Stimulated activated CD8-positive, alpha-beta memory T cell treated with anti-CD3 and anti-CD28 coated beads, Interleukin-2, amount 100 ng/mL, for 48 hours (primary cell): ENCODE results near the gene OR10H3.
"Not testable (repeated sequence)": the region's sequence is repeated elsewhere in the genome, so short reads cannot be mapped to it uniquely, and the experiment has no call there.

ENCODE experiments used
- DNase-seq, 2 donors: peaks; one replicate each; pipeline ENCODE4 v3.0.0-alpha.2; 2020; ENCODE audit warnings: low read depth in 2 of 2

Gene OR10H3, protein sequence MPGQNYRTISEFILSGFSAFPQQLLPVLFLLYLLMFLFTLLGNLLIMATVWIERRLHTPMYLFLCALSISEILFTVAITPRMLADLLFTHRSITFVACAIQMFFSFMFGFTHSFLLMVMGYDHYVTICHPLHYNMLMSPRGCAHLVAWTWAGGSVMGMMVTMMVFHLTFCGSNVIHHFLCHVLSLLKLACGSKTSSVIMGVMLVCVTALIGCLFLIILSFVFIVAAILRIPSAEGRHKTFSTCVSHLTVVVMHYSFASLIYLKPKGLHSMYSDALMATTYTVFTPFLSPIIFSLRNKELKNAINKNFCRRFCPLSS

GRCh38 chr19:15737722-15738121, at the start of gene OR10H3:
TSS of gene OR10H3 (plus strand) at chr19:15737985. CDS start at chr19:15741393, 3,408 bp downstream.
- no peak for DNase-seq

DNA sequence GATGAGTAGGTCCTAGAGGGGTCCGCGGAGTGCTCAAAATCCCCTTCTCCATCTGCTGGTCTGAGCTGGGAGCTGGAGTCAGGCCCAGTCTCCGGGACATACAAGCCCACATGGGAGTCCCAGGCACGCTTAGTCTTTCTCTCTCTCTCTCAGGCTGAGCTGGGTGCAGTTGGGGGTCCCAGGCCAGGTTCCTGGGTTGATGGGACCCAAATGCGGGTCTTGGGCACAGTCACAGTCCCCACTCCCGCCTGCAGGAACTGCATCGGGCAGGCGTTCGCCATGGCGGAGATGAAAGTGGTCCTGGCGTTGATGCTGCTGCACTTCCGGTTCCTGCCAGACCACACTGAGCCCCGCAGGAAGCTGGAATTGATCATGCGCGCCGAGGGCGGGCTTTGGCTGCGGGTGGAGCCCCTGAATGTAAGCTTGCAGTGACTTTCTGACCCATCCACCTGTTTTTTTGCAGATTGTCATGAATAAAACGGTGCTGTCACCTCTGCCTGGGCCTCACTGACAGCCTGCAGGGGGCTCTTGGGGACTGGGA, 41.1 kb upstream of the OR10H3 start:
- no peak for DNase-seq

DNA sequence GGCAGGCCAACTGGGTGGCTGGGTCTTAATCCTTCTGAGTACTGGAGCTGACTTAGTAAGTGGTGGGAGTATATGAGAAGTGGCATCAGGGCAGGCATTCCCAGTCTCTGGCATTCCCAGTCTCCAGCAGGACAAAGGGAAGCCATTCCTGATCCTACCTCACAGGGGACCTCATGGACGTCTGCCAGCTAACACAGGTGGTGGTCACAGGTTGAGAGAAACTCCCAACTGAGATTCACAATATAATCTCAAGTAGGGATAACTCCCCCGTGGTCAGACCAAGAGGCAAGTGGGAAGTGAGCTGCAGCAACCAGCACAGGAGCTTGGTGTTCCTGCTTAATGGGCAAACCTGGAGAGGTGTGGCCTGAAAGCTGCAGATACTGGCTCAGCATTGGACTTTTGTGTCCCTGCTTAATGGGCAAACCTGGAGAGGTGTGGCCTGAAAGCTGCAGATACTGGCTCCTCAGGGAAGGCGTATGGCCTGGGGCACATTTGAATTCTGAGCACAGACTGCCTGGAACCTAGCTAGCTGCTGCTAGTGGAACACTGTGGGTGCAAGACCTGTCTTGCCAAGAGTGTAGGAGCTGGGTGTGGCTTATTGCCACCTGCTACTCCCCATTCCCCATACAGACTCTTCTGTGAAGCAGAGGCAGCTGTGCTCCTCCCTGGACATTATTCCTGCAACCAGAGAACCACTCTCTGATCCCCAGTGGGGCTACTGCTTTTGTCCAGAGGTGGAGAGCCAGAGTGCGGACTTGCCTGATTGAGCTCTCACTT, 35.8 kb upstream of the OR10H3 start:
- DNase-seq = no peak

DNA sequence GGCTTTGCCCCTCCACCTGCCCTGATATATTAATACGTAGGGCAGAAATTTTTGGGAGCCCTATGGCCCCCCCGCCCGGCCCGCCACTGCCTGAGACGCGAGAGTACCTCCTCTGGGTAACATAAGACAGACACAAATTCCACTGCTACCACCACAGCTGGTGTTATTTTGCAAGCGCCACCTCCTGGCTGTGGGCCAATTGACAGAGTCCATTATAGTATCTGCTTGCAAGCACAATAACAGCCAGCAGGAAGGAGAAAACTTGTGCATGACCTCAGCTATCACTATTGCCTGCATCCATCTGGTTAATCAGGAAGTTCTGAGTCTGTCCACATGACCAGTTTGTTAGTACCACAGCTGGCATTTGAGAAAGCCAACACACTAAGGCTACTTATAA, 35.3 kb upstream of the OR10H3 start:
- DNase-seq = no peak

DNA sequence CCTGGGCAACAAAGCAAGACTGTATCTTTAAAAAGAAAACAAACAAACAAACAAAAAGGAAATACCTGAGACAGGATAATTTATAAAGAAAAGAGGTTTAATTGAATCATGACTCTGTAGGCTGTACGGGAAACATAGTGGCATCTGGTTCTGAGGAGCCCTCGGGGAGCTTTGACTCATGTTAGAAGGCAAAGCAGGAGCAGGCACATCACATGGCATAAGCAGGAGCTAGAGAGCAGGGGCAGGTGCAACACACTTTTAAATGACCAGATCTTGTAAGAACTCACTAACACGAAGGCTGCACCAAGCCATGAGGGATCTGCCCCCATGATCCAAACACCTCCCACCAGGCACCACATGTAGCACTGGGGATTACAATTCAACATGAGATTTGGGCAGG, 23.1 kb upstream of the OR10H3 start:
- no peak for DNase-seq

DNA sequence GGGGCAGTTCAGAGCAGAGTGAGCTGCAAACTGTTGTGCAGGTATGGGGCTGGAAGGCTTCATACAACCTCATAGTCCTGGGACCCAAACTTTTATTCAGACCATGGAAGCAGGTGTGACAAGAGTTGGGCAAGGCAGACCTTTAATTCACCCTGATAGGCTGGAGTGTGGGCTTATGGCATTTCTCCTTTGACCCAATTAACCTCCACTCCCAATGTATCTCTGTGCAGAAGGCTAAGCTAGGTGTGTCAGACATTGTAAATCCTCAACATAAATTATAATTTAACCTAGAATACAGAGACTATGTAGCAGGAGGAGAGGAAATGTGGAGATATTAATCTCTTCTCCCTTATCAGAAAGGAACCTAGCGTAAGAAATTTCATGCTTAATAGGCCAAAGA, 22.1 kb upstream of the OR10H3 start:
- no peak for DNase-seq

- no peak for DNase-seq
Observed at GRCh38 chr19:15717809-15718208, 20.0 kb upstream of the OR10H3 start.

DNA sequence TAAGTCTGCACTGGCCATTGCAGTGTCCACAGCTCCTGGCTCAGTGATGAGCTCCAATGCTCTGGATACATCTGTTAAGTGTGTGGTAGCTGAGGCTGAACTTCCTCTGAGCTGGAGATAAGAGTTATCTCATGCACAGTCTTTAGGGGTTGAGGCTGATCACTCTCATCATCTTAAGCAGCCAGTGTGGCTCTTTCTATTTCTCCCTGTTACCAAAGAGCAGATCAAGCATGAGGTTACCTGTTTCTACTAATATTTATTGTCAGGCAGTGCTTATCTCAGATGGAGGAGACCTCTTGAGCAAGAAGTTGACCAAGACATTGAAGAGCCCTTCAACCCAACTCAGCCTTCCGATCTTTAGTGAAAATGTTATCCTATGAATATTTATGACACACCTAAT, 16.5 kb upstream of the OR10H3 start:
- no peak for DNase-seq

DNA sequence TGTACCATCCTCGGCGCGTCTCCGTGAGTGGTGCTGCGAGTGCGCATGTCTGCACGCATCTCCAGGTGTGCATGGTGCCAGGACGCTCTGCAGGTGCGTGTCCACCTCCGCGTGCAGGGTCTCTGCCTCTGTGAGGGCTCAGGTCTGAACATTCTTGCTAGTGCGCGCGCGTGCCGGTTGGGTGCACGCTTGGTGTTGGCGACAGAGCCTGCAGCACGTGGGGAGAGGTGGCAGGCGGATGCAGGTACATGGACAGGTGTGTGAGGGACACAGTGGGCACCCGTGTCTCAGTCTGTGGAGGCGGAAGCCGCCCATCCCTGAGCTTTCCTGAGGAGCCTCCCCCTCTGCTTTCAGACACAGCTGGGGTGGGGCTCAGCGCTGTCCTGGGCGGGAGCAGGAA, 14.8 kb upstream of the OR10H3 start:
- no peak for DNase-seq

- no peak for DNase-seq
Observed at GRCh38 chr19:15727724-15728123, 10.1 kb upstream of the OR10H3 start, which contains the start of gene OR10H2. TSS of gene OR10H2 (plus strand) at chr19:15728024. CDS start at chr19:15728044, 20 bp downstream.

GRCh38 chr19:15730538-15730937, 7.2 kb upstream of the OR10H3 start:
- DNase-seq = no peak

GRCh38 chr19:15732388-15732787, 5.4 kb upstream of the OR10H3 start:
- no peak for DNase-seq

- DNase-seq = no peak
Observed at GRCh38 chr19:15733895-15734294, 3.9 kb upstream of the OR10H3 start.

DNA sequence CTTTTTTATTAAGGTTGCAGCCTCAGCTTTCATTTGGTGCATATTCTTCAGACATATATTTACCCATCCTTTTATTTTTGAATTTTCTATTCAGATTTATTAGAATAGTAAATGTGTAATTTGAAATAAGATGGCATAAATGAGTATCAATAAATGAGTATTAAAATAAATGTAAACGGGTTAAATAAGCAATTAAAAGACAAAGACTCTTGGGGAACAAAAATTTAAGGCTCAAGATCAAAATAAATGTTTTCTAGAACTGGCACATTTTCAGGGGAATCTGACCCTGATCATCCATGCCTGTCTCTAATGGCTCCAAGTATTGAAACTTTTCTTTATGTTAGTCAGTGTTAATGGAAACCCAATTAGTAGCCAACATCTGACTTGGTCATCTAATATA, 3.0 kb downstream of the OR10H3 start:
- no peak for DNase-seq

GRCh38 chr19:15748239-15748638, 10.5 kb downstream of the OR10H3 start:
- DNase-seq = no peak

GRCh38 chr19:15758379-15758778, 20.6 kb downstream of the OR10H3 start:
- DNase-seq = no peak

DNA sequence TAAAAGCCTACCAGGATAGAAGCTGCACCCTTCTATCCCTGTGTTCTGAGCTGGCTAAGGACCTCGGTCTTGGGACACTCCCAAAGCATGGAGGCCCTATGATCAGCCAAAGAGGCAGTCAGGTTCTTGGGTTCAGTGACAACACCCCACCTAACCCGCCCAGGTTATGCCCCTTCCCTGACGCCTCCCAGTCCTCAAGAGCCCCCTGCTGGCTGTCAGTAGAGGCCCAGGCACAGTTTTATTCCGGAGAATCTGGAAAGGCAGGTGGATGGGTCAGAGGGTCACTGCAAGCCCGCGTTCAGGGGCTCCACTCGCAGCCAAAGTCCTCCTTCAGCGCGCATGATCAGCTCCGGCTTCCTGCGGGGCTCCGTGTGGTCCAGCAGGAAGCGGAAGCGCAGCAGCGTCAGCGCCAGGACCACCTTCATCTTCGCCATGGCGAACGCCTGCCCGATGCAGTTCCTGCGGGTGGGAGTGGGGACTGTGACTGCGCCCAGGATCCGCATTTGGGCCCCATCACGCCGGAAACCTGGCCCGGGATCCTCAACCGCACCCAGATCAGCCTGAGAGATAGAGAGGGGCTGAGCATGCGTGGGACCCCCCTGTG, 22.3 kb downstream of the OR10H3 start:
- DNase-seq = no peak

DNA sequence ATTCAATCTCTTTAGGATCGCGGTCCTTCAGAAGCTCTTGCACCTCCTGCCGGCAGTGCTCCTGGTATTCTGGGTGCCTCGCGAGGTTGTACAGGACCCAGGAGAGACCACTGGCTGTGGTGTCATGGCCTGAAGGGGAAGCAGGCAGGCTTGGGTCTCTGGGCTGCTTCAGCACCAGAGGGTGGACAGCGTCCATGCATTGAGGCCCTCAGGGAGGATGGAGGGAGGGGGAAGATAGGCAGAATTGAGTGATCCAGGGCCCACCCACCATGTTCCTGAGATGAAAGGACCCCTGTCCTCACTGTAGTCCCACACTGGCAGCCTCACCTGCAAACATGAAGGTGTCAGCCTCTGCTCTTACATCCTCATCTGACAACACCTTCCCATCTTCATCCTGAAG, 31.8 kb downstream of the OR10H3 start:
- DNase-seq = no peak

DNA sequence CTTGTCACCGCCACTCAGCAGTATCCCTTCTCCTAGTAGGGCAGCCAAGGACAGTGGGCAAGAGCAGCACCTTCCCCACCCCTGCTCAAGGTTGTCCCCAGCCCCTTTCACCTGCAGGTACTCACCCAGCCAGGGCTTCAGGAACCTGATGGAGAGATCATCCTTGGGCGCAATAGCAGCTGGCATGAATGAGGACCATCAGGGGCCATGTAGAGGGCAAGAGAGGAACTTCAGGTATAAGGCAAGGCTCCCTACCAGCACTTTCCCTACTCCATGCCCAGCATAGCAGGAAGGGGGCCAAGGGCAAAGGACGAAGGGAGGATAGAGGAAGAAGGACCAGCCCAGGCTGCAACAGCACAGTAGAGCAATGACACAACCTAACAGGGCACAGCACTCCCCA, 36.4 kb downstream of the OR10H3 start:
- DNase-seq = not testable (repeated sequence)

DNA sequence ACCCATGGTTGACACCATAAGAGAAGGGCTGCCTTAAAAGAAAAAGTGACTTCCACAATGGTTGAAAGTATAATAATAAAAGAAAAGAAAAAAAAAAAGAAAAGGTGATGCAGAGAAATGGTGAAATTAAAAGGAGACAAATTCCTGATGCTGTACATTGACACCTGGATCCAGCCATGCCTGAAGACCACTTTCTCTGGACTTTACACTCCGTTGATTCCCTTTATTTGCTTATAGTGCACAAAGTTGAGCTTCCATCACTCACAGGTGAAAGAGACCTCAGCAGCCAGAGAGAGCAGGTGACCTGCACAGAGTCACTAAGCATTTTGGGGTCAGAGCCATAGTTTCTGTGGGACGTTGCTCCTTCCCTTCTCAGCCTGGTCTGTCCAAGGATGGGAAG, 37.5 kb downstream of the OR10H3 start:
- DNase-seq = no peak

- no peak for DNase-seq
Observed at GRCh38 chr19:15776264-15776663, 38.5 kb downstream of the OR10H3 start.
